Activated B cell treated with CpG ODN at 0.5 μM for 24 hours (primary cell): Measurements from ENCODE around the gene TYMP. TPM values are rescaled to one million over a fixed set of nuclear protein-coding genes. Genes with fewer than 3 reads are reported as not detected.
"Not testable (repeated sequence)": the region's sequence is repeated elsewhere in the genome, so short reads cannot be mapped to it uniquely, and the experiment has no call there.

Source experiments
- ATAC-seq: fragments of 200-7000 bp; cut with Tn5 transposase; one replicate; pipeline ENCODE4 v1.10.0; 2021; ENCODE audit warnings: low read depth, mild to moderate bottlenecking, moderate library complexity
- CTCF ChIA-PET: fragments of 350-600 bp; sonication (Branson Sonifier 250); formaldehyde crosslinking; loops from one replicate; lab custom pipeline; 2021; ENCODE audit warnings: antibody characterized with exemption; lab: Charles Lee
- POLR2A ChIA-PET: fragments of 350-600 bp; sonication (Branson Sonifier 250); formaldehyde crosslinking; loops from one replicate; lab custom pipeline; 2021; ENCODE audit warnings: antibody characterized with exemption; lab: Charles Lee
- DNase-seq: peaks from one replicate; pipeline ENCODE4 v3.0.0; 2022
- H3K27ac Mint-ChIP-seq: one replicate; pipeline ENCODE4 v1.8.0; 2020; ENCODE audit warnings: mixed read lengths
- H3K27me3 Mint-ChIP-seq: one replicate; pipeline ENCODE4 v1.8.0; 2021; ENCODE audit warnings: mixed read lengths
- H3K36me3 Mint-ChIP-seq: one replicate; pipeline ENCODE4 v1.8.0; 2021; ENCODE audit warnings: low read depth, mixed read lengths
- H3K4me1 Mint-ChIP-seq: one replicate; pipeline ENCODE4 v1.8.0; 2021; ENCODE audit warnings: mixed read lengths
- H3K4me3 Mint-ChIP-seq: one replicate; pipeline ENCODE4 v1.8.0; 2020; ENCODE audit warnings: mild to moderate bottlenecking, mixed read lengths
- H3K9me3 Mint-ChIP-seq: one replicate; pipeline ENCODE4 v1.8.0; 2020; ENCODE audit warnings: mixed read lengths
- intact Hi-C: fragments of 100-400 bp; cut with micrococcal nuclease; formaldehyde crosslinking; loops from one replicate; pipeline ENCODE4 v1.15.1; 2024
- total RNA-seq: library from RNA; stranded (reverse); gene quantifications from 2 replicates; pipeline ENCODE4 v1.2.3, GENCODE V29; 2022
- TF ChIP-seq, protein P1 (sequence below): fragments of 200-600 bp; IDR thresholded peaks from one replicate; pipeline ENCODE4 v1.8.0; 2022; ENCODE audit warnings: antibody characterized with exemption, mild to moderate bottlenecking

Gene TYMP
- total RNA-seq, 1 donor from 2014 or later, result 92.9 TPM

DNA sequence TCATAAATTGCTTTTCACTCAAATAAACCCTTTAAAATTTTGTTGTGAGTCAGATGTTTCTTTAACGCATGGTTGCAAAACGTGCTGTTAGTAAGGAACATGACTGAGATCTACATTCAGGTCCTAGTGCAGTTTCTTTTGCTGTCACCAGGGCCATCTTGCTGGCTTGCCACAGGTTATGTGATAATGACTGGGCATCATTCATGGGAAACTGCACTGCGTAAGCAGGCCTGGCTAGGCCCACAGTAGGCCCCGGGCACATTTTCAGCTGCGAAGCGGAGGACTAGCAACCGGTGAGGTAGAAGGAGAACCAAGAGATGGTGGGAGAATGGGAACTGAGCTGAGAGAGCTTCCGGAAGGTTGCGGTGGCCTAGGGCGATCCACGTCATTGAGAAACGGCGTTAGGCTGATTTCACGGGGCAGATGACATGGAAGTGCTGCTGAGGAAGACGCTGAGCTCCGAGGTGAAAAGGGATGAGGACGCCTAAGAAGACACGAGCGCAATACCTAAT, 12.7 kb upstream of the TYMP start:
- peak overlapping the region; percentile 91 for H3K27ac Mint-ChIP-seq
- H3K36me3 Mint-ChIP-seq, result peaks cover 9% of the 10 kb centered on the region
- ChIA-PET POLR2A (interaction anchor here (1.0 to 16.7 kb wide), 7 partner anchors 12 to 352 kb away, joined by 3 to 946 read pairs (median 5); partner anchors contain the start of genes CHKB, LMF2, NCAPH2 and SCO2), CTCF (interaction anchor here (0.6 to 4.6 kb wide), 4 partner anchors 8 to 78 kb away, joined by 3 to 46 read pairs (median 9); partner anchors contain the start of gene SCO2)
- H3K27me3 Mint-ChIP-seq, result no peaks in the 10 kb centered on the region
- H3K9me3 Mint-ChIP-seq, result peaks cover 2% of the 10 kb centered on the region
- H3K4me3 Mint-ChIP-seq, result peak overlapping the region; percentile 85
- TF ChIP-seq, protein P1, sequence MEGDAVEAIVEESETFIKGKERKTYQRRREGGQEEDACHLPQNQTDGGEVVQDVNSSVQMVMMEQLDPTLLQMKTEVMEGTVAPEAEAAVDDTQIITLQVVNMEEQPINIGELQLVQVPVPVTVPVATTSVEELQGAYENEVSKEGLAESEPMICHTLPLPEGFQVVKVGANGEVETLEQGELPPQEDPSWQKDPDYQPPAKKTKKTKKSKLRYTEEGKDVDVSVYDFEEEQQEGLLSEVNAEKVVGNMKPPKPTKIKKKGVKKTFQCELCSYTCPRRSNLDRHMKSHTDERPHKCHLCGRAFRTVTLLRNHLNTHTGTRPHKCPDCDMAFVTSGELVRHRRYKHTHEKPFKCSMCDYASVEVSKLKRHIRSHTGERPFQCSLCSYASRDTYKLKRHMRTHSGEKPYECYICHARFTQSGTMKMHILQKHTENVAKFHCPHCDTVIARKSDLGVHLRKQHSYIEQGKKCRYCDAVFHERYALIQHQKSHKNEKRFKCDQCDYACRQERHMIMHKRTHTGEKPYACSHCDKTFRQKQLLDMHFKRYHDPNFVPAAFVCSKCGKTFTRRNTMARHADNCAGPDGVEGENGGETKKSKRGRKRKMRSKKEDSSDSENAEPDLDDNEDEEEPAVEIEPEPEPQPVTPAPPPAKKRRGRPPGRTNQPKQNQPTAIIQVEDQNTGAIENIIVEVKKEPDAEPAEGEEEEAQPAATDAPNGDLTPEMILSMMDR, result no peak
- H3K4me1 Mint-ChIP-seq, result peaks cover 66% of the 10 kb centered on the region
- ATAC-seq (peak; percentile 2), DNase-seq (no peak)
- intact Hi-C loops, result loop anchor here (5.0 to 10.0 kb wide), 2 partner anchors 70 to 578 kb away; partner anchors contain the start of gene PIM3

DNA sequence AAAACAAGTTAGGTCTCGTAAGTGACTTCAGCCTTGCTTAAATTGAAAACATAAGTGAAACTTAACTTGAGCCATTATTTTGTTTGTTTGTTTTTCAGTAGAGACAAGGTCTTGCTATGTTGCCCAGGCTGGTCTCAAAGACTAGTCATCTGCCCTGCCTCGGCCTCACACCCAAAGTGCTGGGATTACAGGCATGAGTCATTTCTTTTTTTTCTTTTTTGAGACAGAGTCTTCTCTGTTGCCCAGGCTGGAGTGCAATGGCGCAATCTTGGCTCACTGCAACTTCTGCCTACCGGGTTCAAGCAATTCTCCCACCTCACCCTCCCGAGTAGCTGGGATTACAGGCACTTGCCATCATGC, 11.8 kb upstream of the TYMP start:
- H3K27me3 Mint-ChIP-seq, DNase-seq, H3K36me3 Mint-ChIP-seq, H3K9me3 Mint-ChIP-seq, ATAC-seq: not testable (repeated sequence)
- peak overlapping the region; percentile 91 for H3K27ac Mint-ChIP-seq
- peak overlapping the region; percentile 85 for H3K4me3 Mint-ChIP-seq
- intact Hi-C loops, result loop anchor here (5.0 to 10.0 kb wide), 2 partner anchors 69 to 577 kb away; partner anchors contain the start of gene PIM3
- ChIA-PET POLR2A (interaction anchor here (1.0 to 16.7 kb wide), 13 partner anchors 9 to 351 kb away, joined by 3 to 946 read pairs (median 13); partner anchors contain the start of genes CHKB, LMF2, NCAPH2 and SCO2), CTCF (interaction anchor here (1.1 to 4.6 kb wide), 3 partner anchors 16 to 79 kb away, joined by 3 to 46 read pairs (median 14); partner anchors contain the start of gene SCO2)
- peaks cover 68% of the 10 kb centered on the region for H3K4me1 Mint-ChIP-seq

DNA sequence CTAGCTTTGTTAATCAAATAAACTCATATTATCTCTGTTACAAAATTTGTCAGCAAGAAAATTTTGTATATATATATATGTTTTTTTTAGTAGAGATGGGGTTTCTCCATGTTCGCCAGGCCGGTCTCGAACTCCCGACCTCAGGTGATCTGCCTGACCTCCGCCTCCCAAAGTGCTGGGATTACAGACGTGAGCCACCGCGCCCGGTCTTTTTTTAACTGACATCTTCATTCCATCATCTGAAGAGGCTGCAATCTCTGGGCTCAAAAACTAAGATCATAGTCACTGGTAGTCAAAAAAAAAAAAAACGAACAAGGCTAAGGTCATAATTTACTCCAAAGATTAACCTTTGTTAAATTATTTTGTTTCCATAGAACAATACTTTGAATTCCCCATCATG, 10.6 kb upstream of the TYMP start:
- Mint-ChIP-seq H3K4me3 (peak overlapping the region; percentile 85), H3K9me3 (peaks cover 2% of the 10 kb centered on the region), H3K36me3 (peaks cover 9% of the 10 kb centered on the region), H3K27ac (peak overlapping the region; percentile 91), H3K27me3 (no peaks in the 10 kb centered on the region), H3K4me1 (peaks cover 67% of the 10 kb centered on the region)
- intact Hi-C loops, result loop anchor here (5.0 to 10.0 kb wide), 2 partner anchors 68 to 576 kb away; partner anchors contain the start of gene PIM3
- ChIA-PET POLR2A (interaction anchor here (0.6 to 16.7 kb wide), 21 partner anchors 8 to 604 kb away, joined by 3 to 946 read pairs (median 6); partner anchors contain the start of genes CHKB, LMF2, NCAPH2 and SCO2), CTCF (interaction anchor here (1.1 to 4.6 kb wide), 5 partner anchors 8 to 81 kb away, joined by 3 to 46 read pairs (median 14); partner anchors contain the start of genes SCO2 and SYCE3)
- no peak for ATAC-seq
- TF ChIP-seq, protein P1, result no peak
- no peak for DNase-seq

DNA sequence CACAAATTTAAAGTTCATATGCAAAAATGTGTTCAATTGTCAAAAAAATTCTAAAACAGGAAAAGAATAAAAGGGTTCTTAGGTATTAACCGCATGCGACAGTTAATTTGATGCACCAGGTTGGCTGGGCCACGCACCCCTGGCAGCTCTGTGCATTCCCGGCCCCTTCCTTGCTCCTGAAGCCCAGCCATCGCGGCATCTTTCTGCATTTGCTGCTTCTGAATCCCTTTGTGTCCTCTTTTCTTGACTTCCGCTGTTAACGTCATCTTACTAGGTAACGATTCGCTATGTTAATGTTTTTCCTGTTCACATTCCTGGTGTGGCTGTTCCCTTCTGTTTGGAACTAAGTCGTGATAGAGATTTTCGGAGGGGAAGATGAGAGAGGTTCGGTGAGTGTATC, 8.0 kb upstream of the TYMP start:
- POLR2A ChIA-PET, result interaction anchor here (0.7 to 16.7 kb wide), 2 partner anchors 8 to 180 kb away, joined by 5 to 946 read pairs; partner anchors contain the start of genes SCO2 and TYMP
- TF ChIP-seq, protein P1, result no peak
- peaks cover 10% of the 10 kb centered on the region for H3K36me3 Mint-ChIP-seq
- DNase-seq, result no peak
- ATAC-seq, result no peak
- H3K27me3 Mint-ChIP-seq, result no peaks in the 10 kb centered on the region
- peak overlapping the region; percentile 13 for H3K4me3 Mint-ChIP-seq
- CTCF ChIA-PET, result no interaction called here
- intact Hi-C loops, result loop anchor here (2.0 kb wide), 1 partner anchor 347 kb away; no protein-coding TSS in a partner anchor
- H3K9me3 Mint-ChIP-seq, result peaks cover 2% of the 10 kb centered on the region
- H3K27ac Mint-ChIP-seq, result peak overlapping the region; percentile 91
- H3K4me1 Mint-ChIP-seq, result peaks cover 82% of the 10 kb centered on the region

DNA sequence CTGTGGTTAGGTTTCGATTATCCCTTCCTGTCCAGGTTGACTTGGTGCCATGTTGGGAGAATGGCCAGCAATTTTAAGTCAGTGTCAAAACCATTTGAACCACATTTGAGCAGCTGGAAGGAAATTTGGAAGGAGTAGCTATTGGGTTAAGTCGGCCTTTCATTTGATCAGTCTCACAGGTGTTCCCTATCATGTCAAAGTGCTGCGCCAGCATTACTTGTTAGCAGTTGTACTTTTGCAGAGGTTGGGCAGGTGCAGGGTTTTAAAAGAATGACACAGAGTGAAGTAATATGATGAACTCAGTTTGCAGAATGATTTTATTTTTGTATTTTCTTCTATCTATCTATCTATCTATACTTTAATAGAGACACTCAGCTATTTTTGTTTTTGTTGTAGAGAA, 6.4 kb upstream of the TYMP start:
- ATAC-seq, result no peak
- ChIA-PET POLR2A (interaction anchor here (0.7 to 13.6 kb wide), 3 partner anchors 9 to 576 kb away, joined by 6 to 946 read pairs (median 52); partner anchors contain the start of genes KLHDC7B and SCO2), CTCF (interaction anchor here (1.0 kb wide), 1 partner anchor 10 kb away, joined by 4 read pairs; no protein-coding TSS in a partner anchor)
- Mint-ChIP-seq H3K36me3 (peaks cover 3% of the 10 kb centered on the region), H3K4me3 (no peak overlapping the region), H3K9me3 (no peaks in the 10 kb centered on the region), H3K27ac (peak overlapping the region; percentile 59), H3K4me1 (peaks cover 71% of the 10 kb centered on the region), H3K27me3 (no peaks in the 10 kb centered on the region)
- DNase-seq, result no peak
- intact Hi-C loops, result no loop called here
- TF ChIP-seq, protein P1, result no peak
